IMR-90 (cell line): ENCODE results near the gene OR51D1. TPM values are rescaled to one million over a fixed set of nuclear protein-coding genes. Genes with fewer than 3 reads are reported as not detected.

ENCODE experiments used
- ATAC-seq: fragments of 200-7000 bp; cut with Tn5 transposase; 2 replicates; pipeline ENCODE4 v1.9.1; 2020; ENCODE audit warnings: low read depth, mild to moderate bottlenecking, moderate library complexity
- BruUV-seq: library from RNA; stranded (reverse); fragments of 400-500 nt; replicated peaks from 2 replicates; lab custom pipeline; 2021; lab: Mats Ljungman, UMichigan
- CTCF ChIA-PET: fragments of 300-600 bp; formaldehyde crosslinking; extraction: SDS; loops from one replicate; lab custom pipeline; 2021; ENCODE audit warnings: antibody characterized with exemption; lab: Yijun Ruan, JAX
- POLR2A ChIA-PET: fragments of 300-600 bp; sonication (Branson Sonifier 250); formaldehyde crosslinking; loops from one replicate; lab custom pipeline; 2022; ENCODE audit warnings: antibody characterized with exemption; ENCODE audit not compliant: unreplicated experiment; lab: Charles Lee
- DNase-seq: peaks from one replicate; pipeline ENCODE4 v3.0.0; 2013
- H2AFZ ChIP-seq: replicated peaks from 2 replicates; pipeline ENCODE3; 2013; ENCODE audit warnings: low read length, mild to moderate bottlenecking; ENCODE audit not compliant: poor library complexity
- H2AK5ac ChIP-seq: 2 replicates; pipeline ENCODE4 v1.6.1; 2013; ENCODE audit warnings: low read depth, low read length, inconsistent platforms
- H2AK9ac ChIP-seq: replicated peaks from 2 replicates; pipeline ENCODE3; 2013; ENCODE audit warnings: mild to moderate bottlenecking, low read depth, low read length, moderate library complexity; ENCODE audit not compliant: poor library complexity
- H2BK120ac ChIP-seq: 2 replicates; pipeline ENCODE4 v1.6.1; 2013; ENCODE audit warnings: low read depth, low read length, inconsistent platforms
- H2BK15ac ChIP-seq: 3 replicates; pipeline ENCODE4 v1.6.1; 2013; ENCODE audit warnings: low read depth, low read length, inconsistent platforms
- H2BK20ac ChIP-seq: 2 replicates; pipeline ENCODE4 v1.6.1; 2013; ENCODE audit warnings: low read depth, mild to moderate bottlenecking, inconsistent platforms, low read length, moderate library complexity
- H2BK5ac ChIP-seq: 2 replicates; pipeline ENCODE4 v1.6.1; 2013; ENCODE audit warnings: mild to moderate bottlenecking, low read depth, low read length, inconsistent platforms; ENCODE audit not compliant: poor library complexity, severe bottlenecking
- H3K14ac ChIP-seq: replicated peaks from 2 replicates; pipeline ENCODE4 v1.6.1; 2013; ENCODE audit warnings: low read depth, low read length, inconsistent platforms
- H3K18ac ChIP-seq: 2 replicates; pipeline ENCODE4 v1.6.1; 2013; ENCODE audit warnings: low read depth, low read length, control low read depth
- H3K23ac ChIP-seq: 2 replicates; pipeline ENCODE4 v1.6.1; 2013; ENCODE audit warnings: low read depth, low read length, inconsistent platforms
- H3K27ac ChIP-seq: 2 replicates; pipeline ENCODE4 v1.5.1; 2013; ENCODE audit warnings: mild to moderate bottlenecking, control low read depth, low read length; ENCODE audit not compliant: insufficient read depth
- H3K27me3 ChIP-seq: 2 replicates; pipeline ENCODE4 v1.6.1; 2013; ENCODE audit warnings: low read length; ENCODE audit not compliant: control insufficient read depth, insufficient read depth
- H3K36me3 ChIP-seq: 2 replicates; pipeline ENCODE4 v1.6.1; 2013; ENCODE audit warnings: low read length, mixed read lengths; ENCODE audit not compliant: control insufficient read depth, insufficient read depth
- H3K4ac ChIP-seq: 2 replicates; pipeline ENCODE4 v1.6.1; 2013; ENCODE audit warnings: low read depth, low read length, inconsistent platforms
- H3K4me1 ChIP-seq: 2 replicates; pipeline ENCODE4 v1.6.1; 2013; ENCODE audit warnings: low read length, mixed read lengths; ENCODE audit not compliant: control insufficient read depth, insufficient read depth
- H3K4me2 ChIP-seq: 2 replicates; pipeline ENCODE4 v1.6.1; 2013; ENCODE audit warnings: low read depth, mild to moderate bottlenecking, control low read depth, low read length, moderate library complexity
- H3K4me3 ChIP-seq: 2 replicates; pipeline ENCODE4 v1.5.1; 2013; ENCODE audit warnings: low read depth, mild to moderate bottlenecking, control low read depth, low read length, moderate library complexity; ENCODE audit not compliant: insufficient read depth
- H3K56ac ChIP-seq: 2 replicates; pipeline ENCODE4 v1.6.1; 2013; ENCODE audit warnings: low read length, inconsistent platforms; ENCODE audit not compliant: insufficient read depth; ENCODE audit errors: extremely low read depth
- H3K79me1 ChIP-seq, 2 experiments: 2 replicates each; pipeline ENCODE4 v1.6.1; 2013; ENCODE audit warnings: low read length in 2 of 2, inconsistent platforms in 1 of 2, low read depth in 1 of 2
- H3K9ac ChIP-seq: 2 replicates; pipeline ENCODE4 v1.6.1; 2013; ENCODE audit warnings: low read depth, low read length, control low read depth
- H3K9me1 ChIP-seq: 2 replicates; pipeline ENCODE4 v1.6.1; 2013; ENCODE audit warnings: low read length, inconsistent platforms; ENCODE audit not compliant: insufficient read depth
- H3K9me3 ChIP-seq: 2 replicates; pipeline ENCODE4 v1.6.1; 2013; ENCODE audit warnings: low read length; ENCODE audit not compliant: control insufficient read depth, insufficient read depth
- H4K20me1 ChIP-seq: 2 replicates; pipeline ENCODE4 v1.6.1; 2013; ENCODE audit warnings: low read length, inconsistent platforms; ENCODE audit not compliant: insufficient read depth
- H4K5ac ChIP-seq: 2 replicates; pipeline ENCODE4 v1.6.1; 2013; ENCODE audit warnings: mild to moderate bottlenecking, low read depth, low read length, control low read depth
- H4K8ac ChIP-seq, 2 experiments: 2 replicates each; pipeline ENCODE4 v1.6.1; 2013; ENCODE audit warnings: low read depth in 2 of 2, low read length in 2 of 2, control low read depth in 1 of 2, inconsistent platforms in 1 of 2
- H4K91ac ChIP-seq: 2 replicates; pipeline ENCODE4 v1.6.1; 2013; ENCODE audit warnings: low read depth, low read length, inconsistent platforms; ENCODE audit not compliant: insufficient read depth
- BHLHE40 ChIP-seq: fragments of 150-350 bp; IDR thresholded peaks from 2 replicates; pipeline ENCODE4 v1.6.1; 2016; ENCODE audit warnings: mild to moderate bottlenecking, low read depth, low read length
- CEBPB ChIP-seq: IDR thresholded peaks from 2 replicates; pipeline ENCODE4 v1.6.1; 2012; ENCODE audit warnings: low read depth, low read length, improper control_type of control experiment
- CHD1 ChIP-seq: IDR thresholded peaks from 2 replicates; pipeline ENCODE4 v1.6.1; 2012; ENCODE audit warnings: low read depth, low read length, improper control_type of control experiment
- FOS ChIP-seq: fragments of 150-350 bp; IDR thresholded peaks from 2 replicates; pipeline ENCODE4 v1.6.1; 2016; ENCODE audit warnings: low read depth, low read length
- MAFK ChIP-seq: IDR thresholded peaks from 2 replicates; pipeline ENCODE4 v1.6.1; 2012; ENCODE audit warnings: low read depth, low read length, improper control_type of control experiment
- MAZ ChIP-seq: IDR thresholded peaks from 2 replicates; pipeline ENCODE4 v1.6.1; 2012; ENCODE audit warnings: low read depth, mild to moderate bottlenecking, low read length, improper control_type of control experiment, moderate library complexity, borderline replicate concordance
- MXI1 ChIP-seq: IDR thresholded peaks from 2 replicates; pipeline ENCODE4 v1.6.1; 2012; ENCODE audit warnings: low read depth, mild to moderate bottlenecking, low read length, moderate library complexity, borderline replicate concordance
- NFE2L2 ChIP-seq: fragments of 150-350 bp; IDR thresholded peaks from 2 replicates; pipeline ENCODE4 v1.6.1; 2016; ENCODE audit warnings: low read depth, mild to moderate bottlenecking, low read length
- POLR2A ChIP-seq: IDR thresholded peaks from 2 replicates; pipeline ENCODE4 v1.6.1; 2012; ENCODE audit warnings: mild to moderate bottlenecking, low read depth, low read length
- RAD21 ChIP-seq: IDR thresholded peaks from 2 replicates; pipeline ENCODE4 v1.6.1; 2012; ENCODE audit warnings: low read length, improper control_type of control experiment
- RCOR1 ChIP-seq: IDR thresholded peaks from 2 replicates; pipeline ENCODE4 v1.6.1; 2012; ENCODE audit warnings: mild to moderate bottlenecking, low read length, improper control_type of control experiment; ENCODE audit not compliant: insufficient replicate concordance
- RFX5 ChIP-seq: IDR thresholded peaks from 2 replicates; pipeline ENCODE4 v1.8.0; 2012; ENCODE audit warnings: low read depth, mild to moderate bottlenecking, low read length, moderate library complexity
- SMC3 ChIP-seq: fragments of 150-350 bp; IDR thresholded peaks from 2 replicates; pipeline ENCODE4 v1.6.1; 2016; ENCODE audit warnings: low read depth, mild to moderate bottlenecking, antibody characterized with exemption, low read length, moderate library complexity
- WGBS, 2 experiments: methylation state at CpG; one replicate each; pipeline versions ENCODE4 v1.1.5 to v1.1.7; 2013; ENCODE audit warnings: missing lambda C conversion rate in 2 of 2; ENCODE audit not compliant: insufficient read length in 1 of 2; ENCODE audit errors: extremely low coverage in 2 of 2; 5-methylcytosine and 5-hydroxymethylcytosine counted together
- dilution Hi-C: fragments of 300-500 bp; cut with HindIII; formaldehyde crosslinking; loops from one replicate; pipeline ENCODE4 v1.14.3; 2018; ENCODE audit warnings: low sequenced_read_pairs; ENCODE audit not compliant: unreplicated experiment
- in situ Hi-C: fragments of 300-500 bp; cut with MboI; formaldehyde crosslinking; loops from 3 replicates; pipeline ENCODE4 v1.14.3; 2019; ENCODE audit warnings: low sequenced_read_pairs, inconsistent platforms, mixed read lengths
- intact Hi-C: fragments of 100-400 bp; cut with micrococcal nuclease; formaldehyde crosslinking; loops from 2 replicates; pipeline ENCODE4 v1.10.0; 2022
- polyA plus RNA-seq, 3 experiments: library from polyadenylated mRNA; depleted of rRNA; stranded (reverse); fragments of >200 nt; gene quantifications; 2 replicates each; pipeline ENCODE4 v1.2.3, GENCODE V29; 2012; ENCODE audit warnings: low replicate concordance in 1 of 3
- total RNA-seq: library from RNA; depleted of rRNA; stranded (reverse); fragments of >200 nt; gene quantifications from 2 replicates; pipeline ENCODE4 v1.2.3, GENCODE V29; 2012
- TF ChIP-seq, protein P1 (sequence below): conservative IDR thresholded peaks from 2 replicates; pipeline ENCODE4 v1.5.1; 2012; ENCODE audit warnings: mild to moderate bottlenecking, low read depth, low read length, improper control_type of control experiment
- TF ChIP-seq, protein P2 (sequence below): fragments of 150-350 bp; IDR thresholded peaks from 2 replicates; pipeline ENCODE4 v1.6.1; 2016; ENCODE audit warnings: low read depth, mild to moderate bottlenecking, low read length, moderate library complexity, borderline replicate concordance
- TF ChIP-seq, protein P3 (sequence below): fragments of 150-350 bp; IDR thresholded peaks from 2 replicates; pipeline ENCODE4 v1.6.1; 2017; ENCODE audit warnings: mild to moderate bottlenecking, antibody characterized with exemption, low read length, low read depth

Gene OR51D1
- total and polyA plus RNA-seq, 2 of the 4 experiments (the other 2 are of a cell fraction), result not detected

DNA sequence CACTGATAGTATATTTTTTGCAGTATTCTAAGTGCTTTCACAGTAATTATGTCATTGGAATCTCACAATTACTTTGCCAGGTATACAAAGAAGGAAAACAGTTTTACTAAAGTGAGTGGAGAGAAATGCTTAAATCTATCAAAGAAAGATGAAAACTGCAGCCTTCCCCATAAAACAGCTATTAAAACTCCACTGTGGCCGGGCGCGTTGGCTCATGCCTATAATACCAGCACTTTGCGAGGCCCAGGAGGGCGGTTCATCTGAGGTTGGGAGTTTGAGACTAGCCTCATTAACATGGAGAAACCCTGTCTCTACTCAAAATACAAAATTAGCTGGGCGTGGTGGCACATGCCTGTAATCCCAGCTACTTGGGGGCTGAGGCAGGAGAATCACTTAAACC is 25.6 kb downstream of the OR51D1 start:
- BruUV-seq, result no TSS peak
- no peak overlapping the region for H4K91ac ChIP-seq
- DNase-seq (no peak), ATAC-seq (no peak)
- no peak overlapping the region for H2AFZ ChIP-seq
- H3K27ac ChIP-seq, result no peak overlapping the region
- no CpG with 5 or more reads among the region's 6 CpGs for WGBS, 2 experiments
- intact Hi-C loops, result no loop called here
- no peaks in the 10 kb centered on the region for H3K79me1 ChIP-seq
- no peak overlapping the region for H3K4me2 ChIP-seq
- H4K8ac ChIP-seq, result no peak overlapping the region
- H2BK120ac ChIP-seq, result no peak overlapping the region
- CTCF ChIA-PET, result no interaction called here
- H3K4ac ChIP-seq, result no peak overlapping the region
- no peak overlapping the region for H3K4me3 ChIP-seq
- POLR2A ChIA-PET, result no interaction called here
- H3K14ac ChIP-seq, result no peak overlapping the region
- no peak overlapping the region for H3K23ac ChIP-seq
- no peaks in the 10 kb centered on the region for H3K27me3 ChIP-seq
- no peak overlapping the region for H4K5ac ChIP-seq
- no peaks in the 10 kb centered on the region for H3K36me3 ChIP-seq
- dilution Hi-C loops, result no loop called here
- no peak overlapping the region for H3K9ac ChIP-seq
- peaks cover 2% of the 10 kb centered on the region; the same call in 1 of the 2 replicates for H3K4me1 ChIP-seq
- no peak overlapping the region for H3K56ac ChIP-seq
- no peak overlapping the region for H2BK15ac ChIP-seq
- in situ Hi-C loops, result no loop called here
- no peak overlapping the region for H2AK9ac ChIP-seq
- H2BK20ac ChIP-seq, result no peak overlapping the region
- H3K18ac ChIP-seq, result no peak overlapping the region
- H2BK5ac ChIP-seq, result no peak overlapping the region
- no peaks in the 10 kb centered on the region for H3K9me3 ChIP-seq
- H2AK5ac ChIP-seq, result no peak overlapping the region
- no peaks in the 10 kb centered on the region for H4K20me1 ChIP-seq
- TF ChIP-seq MAZ, result no peak
- TF ChIP-seq POLR2A, result no peak
- TF ChIP-seq CEBPB, result no peak
- TF ChIP-seq RFX5, result no peak
- TF ChIP-seq BHLHE40, result no peak
- TF ChIP-seq MXI1, result no peak
- TF ChIP-seq, protein P1, sequence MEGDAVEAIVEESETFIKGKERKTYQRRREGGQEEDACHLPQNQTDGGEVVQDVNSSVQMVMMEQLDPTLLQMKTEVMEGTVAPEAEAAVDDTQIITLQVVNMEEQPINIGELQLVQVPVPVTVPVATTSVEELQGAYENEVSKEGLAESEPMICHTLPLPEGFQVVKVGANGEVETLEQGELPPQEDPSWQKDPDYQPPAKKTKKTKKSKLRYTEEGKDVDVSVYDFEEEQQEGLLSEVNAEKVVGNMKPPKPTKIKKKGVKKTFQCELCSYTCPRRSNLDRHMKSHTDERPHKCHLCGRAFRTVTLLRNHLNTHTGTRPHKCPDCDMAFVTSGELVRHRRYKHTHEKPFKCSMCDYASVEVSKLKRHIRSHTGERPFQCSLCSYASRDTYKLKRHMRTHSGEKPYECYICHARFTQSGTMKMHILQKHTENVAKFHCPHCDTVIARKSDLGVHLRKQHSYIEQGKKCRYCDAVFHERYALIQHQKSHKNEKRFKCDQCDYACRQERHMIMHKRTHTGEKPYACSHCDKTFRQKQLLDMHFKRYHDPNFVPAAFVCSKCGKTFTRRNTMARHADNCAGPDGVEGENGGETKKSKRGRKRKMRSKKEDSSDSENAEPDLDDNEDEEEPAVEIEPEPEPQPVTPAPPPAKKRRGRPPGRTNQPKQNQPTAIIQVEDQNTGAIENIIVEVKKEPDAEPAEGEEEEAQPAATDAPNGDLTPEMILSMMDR, result no peak
- TF ChIP-seq FOS, result no peak
- TF ChIP-seq MAFK, result no peak
- no peak for TF ChIP-seq SMC3
- TF ChIP-seq, protein P2, sequence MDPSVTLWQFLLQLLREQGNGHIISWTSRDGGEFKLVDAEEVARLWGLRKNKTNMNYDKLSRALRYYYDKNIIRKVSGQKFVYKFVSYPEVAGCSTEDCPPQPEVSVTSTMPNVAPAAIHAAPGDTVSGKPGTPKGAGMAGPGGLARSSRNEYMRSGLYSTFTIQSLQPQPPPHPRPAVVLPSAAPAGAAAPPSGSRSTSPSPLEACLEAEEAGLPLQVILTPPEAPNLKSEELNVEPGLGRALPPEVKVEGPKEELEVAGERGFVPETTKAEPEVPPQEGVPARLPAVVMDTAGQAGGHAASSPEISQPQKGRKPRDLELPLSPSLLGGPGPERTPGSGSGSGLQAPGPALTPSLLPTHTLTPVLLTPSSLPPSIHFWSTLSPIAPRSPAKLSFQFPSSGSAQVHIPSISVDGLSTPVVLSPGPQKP, result no peak
- TF ChIP-seq RAD21, result no peak
- TF ChIP-seq, protein P3, sequence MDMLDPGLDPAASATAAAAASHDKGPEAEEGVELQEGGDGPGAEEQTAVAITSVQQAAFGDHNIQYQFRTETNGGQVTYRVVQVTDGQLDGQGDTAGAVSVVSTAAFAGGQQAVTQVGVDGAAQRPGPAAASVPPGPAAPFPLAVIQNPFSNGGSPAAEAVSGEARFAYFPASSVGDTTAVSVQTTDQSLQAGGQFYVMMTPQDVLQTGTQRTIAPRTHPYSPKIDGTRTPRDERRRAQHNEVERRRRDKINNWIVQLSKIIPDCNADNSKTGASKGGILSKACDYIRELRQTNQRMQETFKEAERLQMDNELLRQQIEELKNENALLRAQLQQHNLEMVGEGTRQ, result no peak
- TF ChIP-seq NFE2L2, result no peak
- TF ChIP-seq RCOR1, result no peak
- TF ChIP-seq CHD1, result no peak
- H3K9me1 ChIP-seq, result peaks cover 8% of the 10 kb centered on the region; the same call in 1 of the 2 replicates
